GM23338 (cell line): ENCODE measurements around the gene ZFYVE16. TPM values are rescaled to one million over a fixed set of nuclear protein-coding genes. Genes with fewer than 3 reads are reported as not detected.
A peak's percentile ranks its signal among the peaks of the same experiment; 100 is the strongest.

ENCODE experiments used
- ATAC-seq: fragments of 200-7000 bp; cut with Tn5 transposase; 3 replicates; pipeline ENCODE4 v1.9.1; 2020
- DNase-seq: peaks from one replicate; pipeline ENCODE4 v3.0.0-alpha.2; 2015; ENCODE audit warnings: low spot score
- H2AFZ ChIP-seq: fragments of 200-600 bp; sonication (generic); 2 replicates; pipeline ENCODE4 v1.8.0; 2016; ENCODE audit warnings: antibody characterized with exemption, mild to moderate bottlenecking, moderate library complexity
- H3F3A ChIP-seq: fragments of 200-600 bp; sonication (generic); replicated peaks from 2 replicates; pipeline ENCODE4 v1.8.0; 2017; ENCODE audit warnings: antibody characterized with exemption, mixed run types, low read depth
- H3K27ac ChIP-seq: fragments of 200-600 bp; sonication (generic); 2 replicates; pipeline ENCODE4 v1.6.1; 2016; ENCODE audit warnings: low read depth
- H3K27me3 ChIP-seq: fragments of 200-600 bp; sonication (generic); 2 replicates; pipeline ENCODE4 v1.8.0; 2016; ENCODE audit warnings: mild to moderate bottlenecking, mixed run types, moderate library complexity; ENCODE audit not compliant: insufficient read depth
- H3K36me3 ChIP-seq: fragments of 200-600 bp; sonication (generic); 2 replicates; pipeline ENCODE4 v1.8.0; 2016; ENCODE audit warnings: mild to moderate bottlenecking; ENCODE audit not compliant: insufficient read depth
- H3K4me1 ChIP-seq: fragments of 200-600 bp; sonication (generic); 2 replicates; pipeline ENCODE4 v1.8.0; 2016; ENCODE audit warnings: mild to moderate bottlenecking, moderate library complexity; ENCODE audit not compliant: insufficient read depth
- H3K4me2 ChIP-seq: fragments of 200-600 bp; sonication (generic); 2 replicates; pipeline ENCODE4 v1.7.1; 2017; ENCODE audit warnings: mixed run types
- H3K4me3 ChIP-seq: fragments of 200-600 bp; sonication (generic); 2 replicates; pipeline ENCODE4 v1.6.1; 2016; ENCODE audit warnings: mixed run types
- H3K79me2 ChIP-seq: fragments of 200-600 bp; sonication (generic); replicated peaks from 2 replicates; pipeline ENCODE4 v1.8.0; 2017; ENCODE audit warnings: mild to moderate bottlenecking; ENCODE audit not compliant: insufficient read depth
- H3K9me2 ChIP-seq: fragments of 200-600 bp; sonication (generic); 2 replicates; pipeline ENCODE4 v1.8.0; 2017; ENCODE audit not compliant: insufficient read depth
- H4K20me1 ChIP-seq: fragments of 200-600 bp; sonication (generic); replicated peaks from 2 replicates; pipeline ENCODE4 v1.8.0; 2017; ENCODE audit warnings: mild to moderate bottlenecking; ENCODE audit not compliant: insufficient read depth
- H3K27ac Mint-ChIP-seq: 2 replicates; pipeline ENCODE4 v1.8.0; 2020; ENCODE audit warnings: inconsistent platforms, mild to moderate bottlenecking, moderate library complexity, mixed read lengths
- H3K27me3 Mint-ChIP-seq: 3 replicates; pipeline ENCODE4 v1.8.0; 2022; ENCODE audit warnings: low read depth, mild to moderate bottlenecking, moderate library complexity, mixed read lengths, inconsistent platforms; ENCODE audit not compliant: insufficient read depth, poor library complexity
- H3K36me3 Mint-ChIP-seq: 3 replicates; pipeline ENCODE4 v1.8.0; 2021; ENCODE audit warnings: low read depth, mild to moderate bottlenecking, inconsistent platforms, moderate library complexity, mixed read lengths
- H3K4me1 Mint-ChIP-seq: 3 replicates; pipeline ENCODE4 v1.8.0; 2020; ENCODE audit warnings: mild to moderate bottlenecking, inconsistent platforms, mixed read lengths
- H3K4me3 Mint-ChIP-seq: 3 replicates; pipeline ENCODE4 v1.8.0; 2021; ENCODE audit warnings: moderate library complexity, mild to moderate bottlenecking, inconsistent platforms, mixed read lengths
- H3K9me3 Mint-ChIP-seq: 3 replicates; pipeline ENCODE4 v1.8.0; 2020; ENCODE audit warnings: moderate library complexity, mild to moderate bottlenecking, inconsistent platforms, mixed read lengths
- CREB1 ChIP-seq: fragments of 250-450 bp; sonication (Bioruptor Pico); IDR thresholded peaks from 2 replicates; pipeline ENCODE4 v1.5.0; 2020; ENCODE audit warnings: low read depth, mild to moderate bottlenecking, moderate library complexity
- EZH2 ChIP-seq: fragments of 200-600 bp; sonication (generic); IDR thresholded peaks from one replicate; pipeline ENCODE4 v1.8.0; 2017; ENCODE audit warnings: antibody characterized with exemption, mild to moderate bottlenecking, low read depth; ENCODE audit not compliant: unreplicated experiment
- EZH2phosphoT487 ChIP-seq: fragments of 200-600 bp; sonication (generic); IDR thresholded peaks from one replicate; pipeline ENCODE4 v1.8.1; 2018; ENCODE audit warnings: antibody characterized with exemption; ENCODE audit not compliant: unreplicated experiment
- POLR2AphosphoS5 ChIP-seq: IDR thresholded peaks from 2 replicates; pipeline ENCODE4 v1.6.1; 2016; ENCODE audit warnings: antibody characterized with exemption, low read depth
- STAT1 ChIP-seq: IDR thresholded peaks from one replicate; pipeline ENCODE4 v1.6.1; 2016; ENCODE audit warnings: antibody characterized with exemption; ENCODE audit not compliant: unreplicated experiment
- ZNF114 ChIP-seq: fragments of 250-450 bp; sonication (Bioruptor Pico); IDR thresholded peaks from 2 replicates; pipeline ENCODE4 v1.5.0; 2020; ENCODE audit warnings: mild to moderate bottlenecking, moderate library complexity
- polyA plus RNA-seq: library from polyadenylated mRNA; unstranded; fragments of >200 nt; fragmentation: Nextera tagmentation; extraction: Ambion mirVana; gene quantifications from 2 replicates; pipeline ENCODE4 v1.2.1, GENCODE V29; 2016
- total RNA-seq: library from RNA; depleted of rRNA; stranded (reverse); fragments of >200 nt; shearing (Covaris generic); gene quantifications from 2 replicates; pipeline ENCODE4 v1.2.3, GENCODE V29; 2014
- TF ChIP-seq, protein P1 (sequence below), 2 experiments: fragments of 200-600 bp in 1 of 2; sonication (generic) in 1 of 2; conservative IDR thresholded peaks; 2 replicates each; pipeline versions ENCODE4 v1.5.1 to v1.6.1; 2016 to 2017; ENCODE audit warnings: antibody characterized with exemption in 2 of 2, low read depth in 2 of 2, mild to moderate bottlenecking in 2 of 2, moderate library complexity in 1 of 2
- TF ChIP-seq, protein P2 (sequence below): IDR thresholded peaks from one replicate; pipeline ENCODE4 v1.6.1; 2018; ENCODE audit warnings: antibody characterized with exemption; ENCODE audit not compliant: unreplicated experiment
- TF ChIP-seq, protein P3 (sequence below): IDR thresholded peaks from 2 replicates; pipeline ENCODE4 v1.6.1; 2016; ENCODE audit warnings: antibody characterized with exemption

Gene ZFYVE16
- total and polyA plus RNA-seq, 2 experiments from 2014 or later = 24.2 to 26.6 TPM

DNA sequence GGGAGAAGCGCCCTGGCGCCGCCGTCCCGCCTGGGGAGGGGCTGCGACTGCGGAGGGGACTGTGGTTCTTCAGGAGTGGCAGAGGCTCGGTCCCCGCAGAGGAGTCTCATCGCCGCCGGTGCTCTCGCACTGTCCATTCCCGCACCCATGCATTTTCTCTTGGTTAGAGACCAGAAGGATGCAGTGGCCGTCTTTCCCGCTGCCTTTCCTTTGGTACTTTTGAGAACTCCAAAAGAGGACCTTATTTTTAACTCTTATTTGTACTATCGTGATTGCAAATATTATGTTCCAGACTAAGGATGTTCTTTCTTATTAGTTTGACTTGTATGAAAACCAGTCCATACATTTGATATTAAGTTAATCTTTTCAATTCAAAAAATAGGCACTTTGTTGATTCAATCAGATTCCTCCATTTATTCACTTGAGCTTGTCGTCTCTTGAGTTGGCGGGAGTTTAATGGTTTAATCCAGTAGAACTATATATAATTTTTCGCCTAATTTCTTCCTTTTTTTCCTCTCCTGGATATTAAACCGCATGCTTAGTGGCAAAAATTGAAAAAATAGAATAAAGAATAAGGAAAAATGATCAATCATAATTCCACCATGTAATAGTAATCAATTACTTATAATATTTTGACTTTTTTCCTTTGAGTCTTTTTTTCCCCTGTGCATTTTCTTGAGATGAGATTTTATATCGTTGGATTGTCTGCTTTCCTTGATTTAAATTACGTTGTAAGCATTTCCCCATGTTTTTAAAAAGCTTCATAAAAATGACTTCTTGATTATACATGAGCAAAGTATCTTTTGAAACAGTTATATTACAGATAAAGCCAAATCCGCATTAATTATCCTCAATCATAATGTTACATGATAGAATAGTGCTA, 861 bp downstream of the ZFYVE16 start:
- H3K4me1 ChIP-seq = peaks cover 9% of the 10 kb centered on the region
- no peaks in the 10 kb centered on the region for H3F3A ChIP-seq
- TF ChIP-seq POLR2AphosphoS5 (no peak), ZNF114 (CRISPR knock-in tag) (no peak)
- TF ChIP-seq, protein P1, sequence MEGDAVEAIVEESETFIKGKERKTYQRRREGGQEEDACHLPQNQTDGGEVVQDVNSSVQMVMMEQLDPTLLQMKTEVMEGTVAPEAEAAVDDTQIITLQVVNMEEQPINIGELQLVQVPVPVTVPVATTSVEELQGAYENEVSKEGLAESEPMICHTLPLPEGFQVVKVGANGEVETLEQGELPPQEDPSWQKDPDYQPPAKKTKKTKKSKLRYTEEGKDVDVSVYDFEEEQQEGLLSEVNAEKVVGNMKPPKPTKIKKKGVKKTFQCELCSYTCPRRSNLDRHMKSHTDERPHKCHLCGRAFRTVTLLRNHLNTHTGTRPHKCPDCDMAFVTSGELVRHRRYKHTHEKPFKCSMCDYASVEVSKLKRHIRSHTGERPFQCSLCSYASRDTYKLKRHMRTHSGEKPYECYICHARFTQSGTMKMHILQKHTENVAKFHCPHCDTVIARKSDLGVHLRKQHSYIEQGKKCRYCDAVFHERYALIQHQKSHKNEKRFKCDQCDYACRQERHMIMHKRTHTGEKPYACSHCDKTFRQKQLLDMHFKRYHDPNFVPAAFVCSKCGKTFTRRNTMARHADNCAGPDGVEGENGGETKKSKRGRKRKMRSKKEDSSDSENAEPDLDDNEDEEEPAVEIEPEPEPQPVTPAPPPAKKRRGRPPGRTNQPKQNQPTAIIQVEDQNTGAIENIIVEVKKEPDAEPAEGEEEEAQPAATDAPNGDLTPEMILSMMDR (conservative IDR thresholded peaks at IDR 0.05; ENCODE audit: low read depth in 2 of 2) = no peak
- Mint-ChIP-seq H3K27me3 (no peaks in the 10 kb centered on the region), H3K4me1 (peaks cover 11% of the 10 kb centered on the region), H3K36me3 (peaks cover 12% of the 10 kb centered on the region; the same call in 2 of the 3 replicates), H3K27ac (peak overlapping the region; percentile 21; the same call in 1 of the 2 replicates), H3K4me3 (peak overlapping the region; percentile 87), H3K9me3 (0 out of 3 replicates have a peak, but pooled peaks cover 3% of the 10 kb centered on the region)
- H2AFZ ChIP-seq = peak overlapping the region; percentile 97
- H3K36me3 ChIP-seq = no peaks in the 10 kb centered on the region
- H3K4me2 ChIP-seq = peak overlapping the region; percentile 81
- H4K20me1 ChIP-seq = peaks cover 4% of the 10 kb centered on the region; the same call in 1 of the 2 replicates
- no peaks in the 10 kb centered on the region for H3K27me3 ChIP-seq
- peaks cover 43% of the 10 kb centered on the region for H3K79me2 ChIP-seq
- no peak for DNase-seq
- peak overlapping the region; percentile 80 for H3K4me3 ChIP-seq
- no peaks in the 10 kb centered on the region for H3K9me2 ChIP-seq
- H3K27ac ChIP-seq = peak overlapping the region; percentile 82
- peak; percentile 87 for ATAC-seq

DNA sequence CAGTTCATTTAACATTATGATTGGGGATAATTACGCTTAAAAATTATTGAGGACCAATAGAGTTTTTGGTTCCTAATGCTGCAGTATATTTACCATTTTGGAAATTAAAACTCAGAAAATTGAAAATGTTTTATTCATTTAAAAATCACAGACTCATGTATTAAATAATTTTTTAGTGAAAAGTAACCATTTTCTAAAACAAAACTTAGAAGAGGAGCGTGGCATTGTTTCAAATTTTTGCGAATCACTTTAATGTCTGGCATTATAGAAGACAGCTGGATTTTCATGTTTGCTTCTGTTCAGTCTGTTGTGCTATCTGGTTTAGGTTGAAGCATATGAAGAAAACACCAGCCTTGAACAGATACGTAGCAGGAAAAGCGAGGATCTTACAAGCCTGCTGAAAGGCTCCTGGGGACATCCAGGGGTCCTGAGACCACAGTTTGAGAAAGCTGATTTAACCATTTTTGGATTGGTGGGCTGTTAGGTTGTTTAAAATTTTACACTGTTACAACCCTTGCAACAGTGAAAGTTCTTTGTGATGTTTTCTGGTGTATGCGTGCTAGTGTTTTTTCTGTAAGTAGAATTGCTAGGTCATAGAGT, 1.6 kb downstream of the ZFYVE16 start:
- H3K36me3 Mint-ChIP-seq = peaks cover 12% of the 10 kb centered on the region; the same call in 2 of the 3 replicates
- no peak overlapping the region for H3K27ac ChIP-seq
- no peak overlapping the region for H2AFZ ChIP-seq
- H3K9me3 Mint-ChIP-seq = 0 out of 3 replicates have a peak, but pooled peaks cover 3% of the 10 kb centered on the region
- H3K4me1 Mint-ChIP-seq = peaks cover 11% of the 10 kb centered on the region
- H3K36me3 ChIP-seq = no peaks in the 10 kb centered on the region
- peak overlapping the region; percentile 87 for H3K4me3 Mint-ChIP-seq
- H3K27ac Mint-ChIP-seq = no peak overlapping the region; the same call in 1 of the 2 replicates
- peak overlapping the region; percentile 80 for H3K4me3 ChIP-seq
- no peaks in the 10 kb centered on the region for H3K27me3 Mint-ChIP-seq
- no peaks in the 10 kb centered on the region for H3F3A ChIP-seq
- peaks cover 45% of the 10 kb centered on the region for H3K79me2 ChIP-seq
- H3K4me2 ChIP-seq = peak overlapping the region; percentile 81
- H3K27me3 ChIP-seq = no peaks in the 10 kb centered on the region
- H4K20me1 ChIP-seq = peaks cover 5% of the 10 kb centered on the region; the same call in 1 of the 2 replicates
- no peak for ATAC-seq
- peaks cover 9% of the 10 kb centered on the region for H3K4me1 ChIP-seq
- peak; percentile 5 for DNase-seq
- H3K9me2 ChIP-seq = no peaks in the 10 kb centered on the region
- TF ChIP-seq EZH2phosphoT487 (no peak), POLR2AphosphoS5 (no peak), CREB1 (CRISPR knock-in tag) (no peak), STAT1 (no peak), EZH2 (no peak)
- TF ChIP-seq, protein P2, sequence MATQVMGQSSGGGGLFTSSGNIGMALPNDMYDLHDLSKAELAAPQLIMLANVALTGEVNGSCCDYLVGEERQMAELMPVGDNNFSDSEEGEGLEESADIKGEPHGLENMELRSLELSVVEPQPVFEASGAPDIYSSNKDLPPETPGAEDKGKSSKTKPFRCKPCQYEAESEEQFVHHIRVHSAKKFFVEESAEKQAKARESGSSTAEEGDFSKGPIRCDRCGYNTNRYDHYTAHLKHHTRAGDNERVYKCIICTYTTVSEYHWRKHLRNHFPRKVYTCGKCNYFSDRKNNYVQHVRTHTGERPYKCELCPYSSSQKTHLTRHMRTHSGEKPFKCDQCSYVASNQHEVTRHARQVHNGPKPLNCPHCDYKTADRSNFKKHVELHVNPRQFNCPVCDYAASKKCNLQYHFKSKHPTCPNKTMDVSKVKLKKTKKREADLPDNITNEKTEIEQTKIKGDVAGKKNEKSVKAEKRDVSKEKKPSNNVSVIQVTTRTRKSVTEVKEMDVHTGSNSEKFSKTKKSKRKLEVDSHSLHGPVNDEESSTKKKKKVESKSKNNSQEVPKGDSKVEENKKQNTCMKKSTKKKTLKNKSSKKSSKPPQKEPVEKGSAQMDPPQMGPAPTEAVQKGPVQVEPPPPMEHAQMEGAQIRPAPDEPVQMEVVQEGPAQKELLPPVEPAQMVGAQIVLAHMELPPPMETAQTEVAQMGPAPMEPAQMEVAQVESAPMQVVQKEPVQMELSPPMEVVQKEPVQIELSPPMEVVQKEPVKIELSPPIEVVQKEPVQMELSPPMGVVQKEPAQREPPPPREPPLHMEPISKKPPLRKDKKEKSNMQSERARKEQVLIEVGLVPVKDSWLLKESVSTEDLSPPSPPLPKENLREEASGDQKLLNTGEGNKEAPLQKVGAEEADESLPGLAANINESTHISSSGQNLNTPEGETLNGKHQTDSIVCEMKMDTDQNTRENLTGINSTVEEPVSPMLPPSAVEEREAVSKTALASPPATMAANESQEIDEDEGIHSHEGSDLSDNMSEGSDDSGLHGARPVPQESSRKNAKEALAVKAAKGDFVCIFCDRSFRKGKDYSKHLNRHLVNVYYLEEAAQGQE = no peak
- TF ChIP-seq, protein P3, sequence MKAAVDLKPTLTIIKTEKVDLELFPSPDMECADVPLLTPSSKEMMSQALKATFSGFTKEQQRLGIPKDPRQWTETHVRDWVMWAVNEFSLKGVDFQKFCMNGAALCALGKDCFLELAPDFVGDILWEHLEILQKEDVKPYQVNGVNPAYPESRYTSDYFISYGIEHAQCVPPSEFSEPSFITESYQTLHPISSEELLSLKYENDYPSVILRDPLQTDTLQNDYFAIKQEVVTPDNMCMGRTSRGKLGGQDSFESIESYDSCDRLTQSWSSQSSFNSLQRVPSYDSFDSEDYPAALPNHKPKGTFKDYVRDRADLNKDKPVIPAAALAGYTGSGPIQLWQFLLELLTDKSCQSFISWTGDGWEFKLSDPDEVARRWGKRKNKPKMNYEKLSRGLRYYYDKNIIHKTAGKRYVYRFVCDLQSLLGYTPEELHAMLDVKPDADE = no peak
- TF ChIP-seq, protein P1 (conservative IDR thresholded peaks at IDR 0.05; ENCODE audit: low read depth in 2 of 2) = no peak
